ENCODE measurements around the gene ZNF684.
A peak's percentile ranks its signal among the peaks of the same experiment; 100 is the strongest.
"Not testable (repeated sequence)": the region's sequence is repeated elsewhere in the genome, so short reads cannot be mapped to it uniquely, and the experiment has no call there.

The ZNF684 gene

GRCh38 chr1:40574805-40575204, 43.4 kb downstream of the ZNF684 start:
- DNase-seq (ENCODE audit: low read depth), result not testable (repeated sequence)

DNA sequence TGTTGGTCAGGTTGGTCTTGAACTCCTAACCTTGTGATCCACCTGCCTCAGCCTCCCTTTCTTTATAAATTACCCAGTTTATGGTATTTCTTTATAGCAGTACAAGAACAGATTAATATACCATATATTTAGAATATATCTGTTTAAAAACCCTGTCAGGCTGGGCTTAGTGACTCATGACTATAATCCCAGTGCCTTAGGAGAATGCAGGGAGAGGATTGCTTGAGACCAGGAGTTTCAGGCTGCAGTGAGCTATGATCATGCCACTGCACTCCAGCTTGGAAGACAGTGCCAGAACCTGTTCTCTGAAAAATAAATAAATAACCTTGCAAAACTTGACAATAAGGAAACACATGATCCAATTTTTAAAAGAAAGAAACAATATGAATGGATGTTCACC, 43.9 kb downstream of the ZNF684 start:
- DNase-seq (ENCODE audit: low read depth), result no peak

DNA sequence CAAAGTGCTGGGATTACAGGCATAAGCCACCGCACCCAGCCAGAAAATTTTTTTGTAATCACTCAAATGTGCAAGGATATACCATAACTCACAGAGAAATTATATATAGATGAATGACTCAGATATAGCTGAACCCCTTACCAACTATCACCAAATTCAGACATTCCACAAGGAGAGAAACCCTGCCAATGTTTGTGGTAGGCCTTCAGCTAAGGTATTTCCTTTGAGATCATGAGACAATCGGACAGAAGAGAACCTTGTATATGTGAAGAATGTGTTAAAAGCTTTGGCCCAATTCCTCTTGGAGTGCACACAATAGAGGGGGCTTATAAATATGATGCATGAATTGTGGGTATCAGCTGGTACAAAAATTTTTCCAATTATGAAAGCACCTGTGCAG, 50.7 kb downstream of the ZNF684 start:
- no peak for DNase-seq (ENCODE audit: low read depth)

DNA sequence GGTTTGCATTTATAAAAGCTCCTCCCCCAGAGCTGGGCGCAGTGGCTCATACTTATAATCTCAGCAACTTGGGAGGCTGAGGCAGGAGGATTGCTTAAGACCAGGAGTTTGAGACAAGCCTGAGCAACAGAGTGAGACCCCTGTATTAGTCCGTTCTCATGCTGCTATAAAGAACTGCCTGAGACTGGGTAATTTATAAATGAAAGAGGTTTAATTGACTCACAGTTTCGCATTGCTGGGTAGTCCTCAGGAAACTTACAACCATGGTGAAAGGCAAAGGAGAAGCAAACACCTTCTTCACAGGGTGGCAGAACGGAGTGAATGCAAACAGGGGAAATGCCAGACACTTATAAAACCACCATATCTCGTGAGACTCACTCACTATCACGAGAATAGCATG, 52.5 kb downstream of the ZNF684 start:
- DNase-seq (ENCODE audit: low read depth), result peak; percentile 4

- no peak for DNase-seq (ENCODE audit: low read depth)
Observed at GRCh38 chr1:40588586-40588985, 57.1 kb downstream of the ZNF684 start.

DNA sequence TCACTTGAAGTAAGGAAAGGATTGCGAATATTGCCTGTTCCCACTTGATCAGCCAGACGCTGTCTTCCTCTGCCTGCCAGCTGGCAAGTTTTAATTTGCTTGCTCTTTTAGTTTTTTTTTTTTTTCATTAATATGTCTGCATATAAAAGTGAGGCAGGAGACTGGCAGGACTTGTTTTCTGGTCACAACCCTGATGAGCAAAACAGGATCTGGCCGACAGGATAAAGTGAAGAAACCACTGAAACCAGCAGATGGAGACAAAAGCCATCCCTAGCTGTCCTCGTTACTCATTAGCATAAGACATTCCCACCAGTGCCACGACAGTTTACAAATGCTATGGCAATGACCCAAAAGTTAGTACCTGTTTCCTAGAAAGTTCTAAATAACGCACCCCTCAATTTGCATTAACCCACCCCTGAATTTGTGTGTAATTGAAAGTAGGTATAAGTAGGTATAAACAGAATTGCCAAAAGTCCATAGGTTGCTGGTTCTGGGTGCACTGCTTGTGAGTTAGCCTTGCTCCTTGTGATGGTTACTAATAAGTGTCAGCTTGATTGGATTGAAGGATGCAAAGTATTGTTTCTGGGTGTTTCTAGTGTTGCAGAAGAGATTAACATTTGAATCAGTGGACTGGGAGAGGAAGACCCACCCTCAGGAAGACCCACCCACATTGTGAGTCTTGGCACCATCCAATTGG, 60.8 kb downstream of the ZNF684 start:
- DNase-seq (ENCODE audit: low read depth), result no peak

DNA sequence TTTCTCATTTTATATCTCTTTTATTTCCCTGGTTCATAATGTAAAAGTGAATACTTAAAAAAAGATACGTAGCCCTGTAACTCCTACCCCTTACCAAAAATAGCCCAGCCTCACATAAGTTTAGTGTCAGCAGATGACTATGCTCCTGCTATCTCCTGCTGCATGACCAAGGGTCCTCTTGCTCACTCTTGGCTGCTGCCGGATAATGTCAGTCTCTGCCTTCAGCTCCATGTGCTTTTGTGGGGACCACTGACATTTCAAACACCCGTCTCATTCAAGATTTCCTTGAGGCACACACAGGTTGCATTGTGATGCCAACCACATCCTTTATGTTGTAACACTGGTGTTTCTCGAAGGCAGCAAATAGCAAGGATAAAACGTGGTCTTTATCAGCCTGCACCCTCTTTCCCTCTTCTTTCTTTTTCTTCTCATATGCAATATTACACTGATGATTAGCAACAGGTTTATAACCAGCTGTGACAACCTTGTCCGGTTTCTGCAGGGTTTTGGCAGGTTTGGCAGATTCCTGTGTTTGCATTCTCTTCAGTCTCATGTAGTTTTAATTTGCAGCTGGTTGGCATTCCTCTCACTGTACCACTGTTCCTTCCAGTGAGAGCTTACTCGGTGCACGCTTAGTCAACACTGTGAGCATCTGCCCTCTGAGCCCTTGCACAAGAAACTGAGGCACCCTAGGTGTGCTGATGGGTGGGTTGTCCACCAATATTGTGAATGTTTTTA, 62.2 kb downstream of the ZNF684 start:
- DNase-seq (ENCODE audit: low read depth), result no peak

DNA sequence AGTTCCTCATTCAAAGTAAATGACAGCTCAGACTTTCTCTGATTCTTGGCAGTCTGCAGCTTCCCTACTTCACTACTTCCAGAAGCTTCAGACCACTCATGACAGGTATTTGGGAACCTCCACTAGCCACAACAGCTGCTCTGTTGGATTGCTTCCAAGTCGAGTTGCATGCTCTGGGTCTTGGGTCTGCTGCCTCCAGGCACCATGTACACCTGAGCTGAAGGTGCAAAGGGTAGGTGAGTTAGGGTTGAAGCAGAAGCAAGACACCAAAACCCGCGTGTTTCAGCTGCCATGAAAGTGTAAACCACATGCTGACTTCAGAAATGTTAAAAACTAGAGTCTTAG, 62.7 kb downstream of the ZNF684 start:
- DNase-seq (ENCODE audit: low read depth), result no peak

- DNase-seq (ENCODE audit: low read depth), result no peak
Observed at GRCh38 chr1:40595623-40596022, 64.2 kb downstream of the ZNF684 start.

Measured in activated T-cell treated with anti-CD3 and anti-CD28 coated beads for 48 hours (primary cell).